NCI-H345 (cell line): Measurements from ENCODE around the gene ARHGEF38.

Experiments
- DNase-seq: peaks from one replicate; lab custom pipeline; 2025; lab: John Stamatoyannopoulos, UW

Gene ARHGEF38, protein sequence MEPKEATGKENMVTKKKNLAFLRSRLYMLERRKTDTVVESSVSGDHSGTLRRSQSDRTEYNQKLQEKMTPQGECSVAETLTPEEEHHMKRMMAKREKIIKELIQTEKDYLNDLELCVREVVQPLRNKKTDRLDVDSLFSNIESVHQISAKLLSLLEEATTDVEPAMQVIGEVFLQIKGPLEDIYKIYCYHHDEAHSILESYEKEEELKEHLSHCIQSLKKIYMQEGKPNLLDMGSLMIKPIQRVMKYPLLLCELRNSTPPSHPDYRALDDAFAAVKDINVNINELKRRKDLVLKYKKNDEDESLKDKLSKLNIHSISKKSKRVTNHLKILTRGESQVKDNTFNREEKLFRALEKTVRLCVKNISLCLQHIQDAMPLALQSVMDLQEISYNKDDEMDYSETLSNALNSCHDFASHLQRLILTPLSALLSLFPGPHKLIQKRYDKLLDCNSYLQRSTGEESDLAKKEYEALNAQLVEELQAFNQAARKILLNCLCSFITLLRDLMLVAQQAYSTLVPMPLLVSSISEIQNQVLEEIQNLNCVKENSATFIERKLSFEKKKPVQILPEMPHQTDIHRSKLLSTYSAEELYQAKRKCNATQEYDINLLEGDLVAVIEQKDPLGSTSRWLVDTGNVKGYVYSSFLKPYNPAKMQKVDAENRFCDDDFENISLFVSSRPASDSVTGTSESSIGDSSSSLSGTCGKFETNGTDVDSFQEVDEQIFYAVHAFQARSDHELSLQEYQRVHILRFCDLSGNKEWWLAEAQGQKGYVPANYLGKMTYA

DNA sequence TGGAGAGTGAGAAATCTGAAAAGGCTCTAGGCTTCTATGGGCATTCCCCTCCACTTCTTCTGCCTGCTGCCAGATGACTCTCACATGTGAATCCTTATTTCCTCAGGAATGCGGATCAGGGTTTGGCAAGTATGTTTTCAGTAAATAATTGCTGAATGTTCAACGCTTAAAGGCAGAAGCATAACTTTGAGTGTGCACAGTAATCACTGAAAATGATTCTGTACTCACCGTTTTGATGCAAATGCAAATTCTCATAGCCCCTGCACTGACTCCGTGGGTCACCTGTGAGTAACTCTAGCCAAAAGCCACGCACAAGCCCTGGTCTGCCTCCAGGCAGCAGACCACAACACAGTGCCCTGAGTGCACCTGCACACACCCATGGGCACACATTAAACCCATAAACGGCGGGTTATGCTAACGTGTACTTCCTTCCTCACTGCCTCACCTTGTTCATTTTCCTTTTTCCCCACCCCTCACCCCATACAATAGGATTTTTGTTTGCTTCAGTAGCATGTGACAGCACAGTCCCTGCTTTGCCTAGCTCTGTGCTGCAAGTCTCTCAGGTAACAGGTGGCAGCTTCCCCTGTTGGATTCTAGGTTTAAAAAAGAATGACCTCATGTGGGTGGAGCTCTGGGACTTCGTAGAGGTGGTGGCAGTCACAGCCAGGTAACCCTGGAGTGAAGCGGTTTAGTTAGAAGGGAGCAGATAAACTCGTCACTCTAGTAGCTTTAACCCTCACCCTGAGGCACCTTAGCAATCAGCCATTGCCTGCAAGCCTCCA lies at the start of gene ARHGEF38:
TSS of gene ARHGEF38 (plus strand) at position 656 of the 782 bp plus-strand sequence. CDS start 146 bp downstream, outside the sequence.
- DNase-seq, result peak; percentile 79

DNA sequence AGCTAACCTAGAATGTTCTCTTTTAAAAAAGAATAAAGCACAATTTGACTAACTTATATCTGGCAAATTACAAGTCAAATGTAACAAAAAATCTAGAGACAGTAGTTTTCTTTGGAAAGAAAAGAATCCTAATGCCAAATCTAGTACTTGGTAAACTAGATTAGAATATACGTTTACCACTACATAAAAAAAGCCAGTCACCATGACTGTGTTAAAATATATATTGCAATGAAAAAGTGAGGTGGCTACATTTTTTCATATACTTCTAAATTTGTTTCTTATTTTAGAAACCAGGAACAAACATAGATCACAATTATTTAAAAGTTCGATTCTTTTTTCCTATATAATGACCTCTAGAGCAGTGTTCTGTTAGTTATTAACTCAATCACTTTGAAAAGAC lies 48.9 kb upstream of the ARHGEF38 start:
- no peak for DNase-seq

DNA sequence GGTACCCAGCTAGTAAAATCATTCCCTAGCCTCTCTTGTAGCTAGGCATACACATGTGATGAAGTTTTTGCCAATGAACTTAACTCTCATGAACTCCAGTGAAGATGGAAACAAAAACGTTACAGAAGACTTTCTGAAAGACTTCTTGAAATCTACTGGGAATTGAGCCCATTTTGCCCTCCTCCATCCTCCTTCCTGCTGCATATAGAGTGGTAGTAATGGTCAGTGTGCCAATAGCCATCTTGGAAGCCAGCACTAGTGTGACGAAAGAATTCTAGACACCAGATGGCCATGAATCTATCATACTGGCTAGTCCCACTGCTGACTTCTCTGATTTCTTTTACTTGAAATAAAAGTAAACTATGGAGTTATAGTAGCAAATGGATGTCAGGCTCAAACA lies 47.7 kb upstream of the ARHGEF38 start:
- no peak for DNase-seq

DNA sequence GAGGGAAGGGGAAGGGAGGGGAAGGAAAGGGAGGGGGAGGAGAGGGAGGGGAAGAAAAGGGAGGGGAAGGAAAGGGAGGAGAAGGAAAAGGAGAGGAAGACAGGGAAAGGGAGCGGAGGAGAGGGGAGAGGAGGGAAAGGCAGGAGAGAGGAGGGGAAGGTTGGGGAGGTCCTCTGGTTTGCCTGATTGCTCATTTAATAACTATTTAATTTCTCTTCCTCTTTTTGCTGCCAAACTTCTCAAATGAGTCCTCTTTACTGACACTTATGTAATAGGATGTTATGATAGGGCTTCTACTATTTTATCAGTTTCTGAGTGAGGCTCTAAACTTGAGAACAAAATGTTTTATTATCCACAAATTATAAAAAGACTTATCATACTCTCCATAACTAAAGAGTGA lies 43.1 kb upstream of the ARHGEF38 start:
- no peak for DNase-seq

DNA sequence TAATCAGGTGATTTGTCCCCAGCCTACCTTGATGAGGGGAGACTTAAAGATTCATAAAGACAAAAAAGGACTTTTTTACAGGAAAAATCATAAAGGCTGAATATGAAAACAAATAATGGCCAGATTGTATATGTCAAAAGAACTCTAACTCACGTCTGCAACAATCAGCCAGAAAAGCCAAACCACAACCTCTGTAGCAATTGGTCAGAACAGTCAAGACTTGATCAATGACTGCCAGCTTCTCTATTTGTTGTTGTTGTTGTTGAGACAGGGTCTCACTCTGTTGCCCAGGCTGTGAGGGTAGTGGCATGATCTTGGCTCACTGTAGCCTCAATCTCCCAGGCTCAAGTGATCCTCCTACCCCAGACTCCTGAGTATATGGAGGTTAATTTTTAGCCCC lies 42.7 kb upstream of the ARHGEF38 start:
- no peak for DNase-seq

DNA sequence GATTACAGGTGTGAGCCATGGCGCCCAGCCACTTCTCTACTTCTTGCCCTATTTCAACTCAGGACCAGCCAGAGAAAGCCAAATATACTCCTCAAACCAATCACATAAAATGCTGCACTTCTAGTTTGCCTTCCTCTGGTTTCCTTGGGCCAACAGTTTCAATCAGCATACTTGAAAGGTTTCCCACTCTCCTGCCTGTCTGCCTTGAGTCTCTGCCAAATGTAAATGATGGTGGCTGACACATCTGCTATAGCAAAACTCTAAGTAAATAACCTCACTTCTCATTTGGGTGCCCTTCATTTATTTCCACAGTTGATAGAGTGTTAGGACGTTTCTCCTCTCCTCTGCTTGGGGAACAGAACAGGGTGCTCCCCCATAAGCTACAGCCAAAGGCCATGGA lies 42.2 kb upstream of the ARHGEF38 start:
- DNase-seq, result no peak

DNA sequence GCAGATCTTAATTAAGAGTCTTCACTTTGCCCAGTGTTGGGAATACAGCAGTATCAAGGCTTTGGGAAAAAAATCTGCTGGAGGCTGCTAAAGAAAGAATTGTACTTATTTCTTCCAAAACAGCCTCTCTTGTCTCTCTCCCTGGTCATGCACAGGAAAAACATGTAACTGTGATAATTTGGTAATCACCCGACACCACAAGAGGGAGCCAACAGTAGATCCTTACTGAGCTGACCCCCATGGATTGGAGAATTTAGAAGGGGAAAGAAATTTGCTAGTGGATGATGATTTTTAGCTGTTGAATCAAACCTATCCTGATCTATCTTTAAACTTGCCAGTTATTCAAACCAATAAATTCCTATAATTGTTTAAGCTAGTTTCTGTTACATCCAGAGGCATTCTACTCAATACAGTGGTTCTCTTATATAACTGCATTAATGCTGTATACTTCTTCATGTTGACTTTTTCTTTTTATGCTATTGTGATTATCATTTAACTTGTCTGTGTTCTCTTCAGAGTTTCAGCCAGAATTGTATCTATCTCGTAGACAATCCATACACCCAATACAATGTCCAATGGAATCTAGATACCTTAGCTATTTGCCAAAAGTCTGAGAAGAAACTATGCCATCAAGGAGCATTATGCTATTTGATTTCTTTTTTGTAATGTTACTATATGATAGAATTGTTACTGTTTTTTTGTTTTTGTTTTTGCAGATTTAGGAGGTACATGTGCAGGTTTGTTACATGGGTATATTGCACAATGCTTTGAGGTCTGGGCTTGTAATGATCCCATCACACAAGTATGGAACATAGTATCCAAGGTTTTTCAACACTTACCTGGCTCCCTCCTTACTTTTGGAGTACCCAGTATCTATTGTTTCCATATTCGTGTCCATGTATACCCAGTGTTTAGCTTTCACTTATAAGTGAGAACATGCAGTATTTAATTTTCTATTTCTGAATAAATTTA lies 31.3 kb upstream of the ARHGEF38 start:
- peak; percentile 43 for DNase-seq

DNA sequence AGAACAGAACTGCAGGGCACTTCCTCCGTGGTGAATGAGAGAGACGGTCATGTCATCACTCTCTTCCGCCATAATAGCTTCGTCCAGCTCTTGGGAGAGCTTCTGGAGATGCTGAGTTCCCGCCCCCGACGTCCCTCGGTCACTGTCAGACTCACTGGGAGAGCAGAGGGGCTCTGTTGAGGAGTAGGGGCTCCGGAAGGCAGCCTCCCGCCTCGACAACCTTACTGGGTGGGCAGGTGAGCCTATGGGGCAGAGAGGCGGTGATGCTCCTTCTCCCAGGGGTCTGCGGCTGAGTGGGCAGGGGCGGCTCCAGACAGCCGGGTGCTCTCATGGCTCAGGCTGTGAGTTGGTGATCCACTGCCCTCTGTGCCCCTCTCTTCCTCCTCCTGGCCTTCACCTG lies 25.8 kb upstream of the ARHGEF38 start:
- DNase-seq, result no peak

DNA sequence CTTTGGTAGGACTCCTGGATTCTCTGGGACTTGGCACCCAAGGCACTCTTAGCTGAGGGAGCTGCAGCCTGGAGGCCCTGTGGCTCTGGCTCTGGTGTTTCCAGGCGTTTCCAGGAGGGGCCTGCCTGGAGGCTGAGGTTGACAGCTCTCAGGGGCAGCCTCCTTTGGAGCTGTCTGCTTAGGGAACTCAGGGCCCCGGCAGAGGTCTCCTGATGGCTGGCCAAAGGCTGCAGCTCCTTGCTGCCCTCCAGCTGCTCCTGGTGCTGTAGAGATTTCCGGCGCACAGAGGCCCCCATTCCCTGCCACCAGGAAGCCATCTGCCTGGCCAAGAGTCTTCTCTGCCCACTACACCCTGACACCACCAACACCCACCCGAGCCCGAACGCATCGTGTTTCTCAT lies 25.3 kb upstream of the ARHGEF38 start:
- DNase-seq, result no peak

DNA sequence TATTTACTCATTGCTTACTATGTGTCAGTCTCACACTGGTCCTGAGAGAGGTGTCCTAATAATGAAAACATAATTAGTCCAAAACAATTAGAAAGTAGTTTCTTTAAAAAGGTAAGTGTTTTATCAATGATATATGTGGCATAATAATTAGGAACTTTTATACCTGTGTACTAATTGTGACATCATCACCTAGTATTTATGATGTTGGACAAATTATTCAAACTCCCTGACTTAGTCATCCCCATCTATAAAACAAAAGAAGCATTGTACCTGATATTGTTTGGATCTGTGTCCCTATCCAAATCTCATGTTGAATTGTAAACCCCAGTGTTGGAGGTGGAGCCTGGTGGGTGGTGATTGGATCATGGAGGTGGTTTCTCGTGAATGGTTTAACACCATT lies 15.8 kb upstream of the ARHGEF38 start:
- no peak for DNase-seq

DNA sequence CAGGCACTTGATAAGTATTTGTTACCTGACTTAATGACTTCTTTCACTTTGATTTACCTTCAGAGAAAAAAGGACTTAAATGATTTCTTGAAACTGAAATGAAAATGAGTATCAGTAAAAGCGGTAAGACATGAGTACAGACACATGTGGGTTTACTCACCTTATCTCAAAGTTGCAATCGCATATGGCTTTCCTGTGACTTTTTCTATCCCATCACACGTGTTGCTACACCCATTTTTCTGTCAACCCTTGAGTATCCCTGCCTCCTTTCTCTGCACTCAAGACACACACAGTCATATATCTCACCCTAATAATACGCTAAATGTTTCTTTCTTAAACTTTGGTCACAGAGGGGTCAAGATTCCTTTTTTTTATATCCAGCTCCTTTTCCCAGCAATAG lies 11.0 kb upstream of the ARHGEF38 start:
- DNase-seq, result no peak

DNA sequence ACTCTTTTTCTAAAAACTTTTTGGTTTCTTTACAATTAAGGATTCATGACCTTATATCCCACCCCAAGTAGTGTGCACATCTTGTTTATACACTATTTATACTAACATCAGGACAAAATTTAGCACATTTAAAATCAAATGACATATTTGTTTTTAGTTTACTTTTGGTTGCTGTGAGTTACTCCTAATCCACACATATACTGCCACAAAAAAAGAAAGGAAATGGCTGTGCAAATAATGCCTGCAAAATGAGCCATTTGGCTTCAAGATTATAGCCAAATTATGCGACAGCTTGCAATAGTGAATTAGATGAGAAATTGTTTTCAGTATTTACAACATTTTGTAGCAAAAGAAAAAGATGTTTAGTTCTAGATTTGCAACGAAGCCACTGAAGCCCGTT lies 10.4 kb upstream of the ARHGEF38 start:
- DNase-seq, result no peak

DNA sequence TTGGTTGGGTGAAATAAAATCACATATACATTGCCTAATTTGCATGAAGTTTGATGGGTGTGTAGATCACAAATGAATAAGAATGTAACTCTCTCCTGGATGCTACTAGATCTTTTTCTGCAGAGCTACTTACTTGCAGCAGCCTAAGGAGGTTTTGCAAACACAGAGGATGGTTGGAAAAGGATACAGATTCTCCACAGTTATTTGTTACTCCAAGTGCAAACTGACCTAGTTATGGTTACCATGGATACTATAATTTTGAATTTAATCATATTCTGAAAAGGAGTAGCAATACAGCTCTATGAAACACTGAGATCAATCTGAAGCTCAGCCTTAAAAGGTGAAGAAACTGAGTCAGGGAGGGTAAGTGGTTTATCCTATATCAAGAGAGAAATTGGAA lies 9.1 kb upstream of the ARHGEF38 start:
- DNase-seq, result no peak

DNA sequence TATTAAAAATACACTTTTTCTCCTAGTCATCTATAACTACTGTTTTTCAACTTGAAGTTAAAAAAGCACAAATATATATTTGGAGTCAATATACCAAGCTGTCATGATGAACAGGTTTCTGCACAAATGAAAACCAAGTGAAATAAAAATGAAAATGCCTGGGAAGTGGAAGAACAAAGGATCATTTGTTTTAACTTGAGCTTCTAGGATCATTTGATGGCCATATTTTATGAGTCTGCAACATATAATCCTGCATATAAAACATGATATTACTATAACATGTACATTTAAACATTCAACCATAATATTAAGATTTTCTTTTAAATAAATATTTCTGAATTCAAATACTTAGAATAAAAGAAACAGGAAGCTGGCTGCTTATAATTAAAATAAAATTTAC lies 8.5 kb upstream of the ARHGEF38 start:
- no peak for DNase-seq

DNA sequence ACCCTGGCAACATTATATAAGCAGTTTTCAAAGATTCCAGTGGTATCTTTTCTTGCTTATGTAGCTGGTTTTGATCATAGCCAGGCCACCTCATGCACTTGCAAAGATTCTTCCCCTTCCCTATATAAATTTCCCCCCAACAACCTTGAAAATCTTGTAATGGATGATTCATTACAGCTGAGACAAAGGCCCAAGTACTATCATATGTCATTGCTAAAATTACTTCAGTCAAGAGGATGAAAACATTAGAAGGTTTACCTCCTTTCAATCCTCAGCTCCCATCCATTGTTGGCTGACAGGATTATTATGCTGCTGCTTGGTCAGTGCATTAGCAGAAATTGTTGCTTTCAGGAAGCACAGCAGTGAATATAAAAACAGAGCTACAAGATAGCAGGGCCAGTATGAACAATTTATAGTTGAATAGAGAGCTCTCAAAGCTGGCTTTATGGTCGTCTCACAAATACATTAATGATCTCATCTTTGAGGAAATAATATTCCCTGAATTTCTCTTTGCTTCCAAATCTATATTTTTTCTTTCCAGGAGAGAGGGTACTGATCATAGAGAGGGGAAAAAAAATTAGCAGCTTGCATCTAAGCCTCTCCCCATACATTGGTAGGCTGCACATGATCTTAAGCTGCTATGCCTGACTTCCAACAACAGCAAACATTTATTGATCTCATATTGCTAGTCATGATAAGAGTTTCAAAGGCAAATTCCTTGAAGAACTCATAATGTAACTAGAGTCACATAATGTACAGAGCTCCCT lies 7.7 kb upstream of the ARHGEF38 start:
- DNase-seq, result no peak

DNA sequence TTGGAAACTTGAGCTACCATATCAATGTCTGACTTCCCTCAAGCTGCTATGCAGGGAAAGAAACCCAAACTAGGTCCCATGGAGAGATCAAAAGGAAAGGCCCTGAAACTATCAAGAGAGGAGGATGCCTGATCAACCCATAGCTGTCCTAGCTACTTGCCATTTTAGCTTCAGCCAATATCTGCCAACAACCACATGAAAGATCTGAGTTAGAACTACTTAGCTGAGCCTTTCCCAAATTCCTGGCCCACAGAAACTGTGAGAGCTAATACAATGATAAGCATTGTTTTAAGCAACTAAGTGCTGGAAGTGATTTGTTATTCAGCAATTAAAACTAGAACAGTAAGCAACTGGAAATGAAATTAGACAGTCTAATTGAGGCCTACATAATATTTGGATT lies 6.3 kb upstream of the ARHGEF38 start:
- no peak for DNase-seq

DNA sequence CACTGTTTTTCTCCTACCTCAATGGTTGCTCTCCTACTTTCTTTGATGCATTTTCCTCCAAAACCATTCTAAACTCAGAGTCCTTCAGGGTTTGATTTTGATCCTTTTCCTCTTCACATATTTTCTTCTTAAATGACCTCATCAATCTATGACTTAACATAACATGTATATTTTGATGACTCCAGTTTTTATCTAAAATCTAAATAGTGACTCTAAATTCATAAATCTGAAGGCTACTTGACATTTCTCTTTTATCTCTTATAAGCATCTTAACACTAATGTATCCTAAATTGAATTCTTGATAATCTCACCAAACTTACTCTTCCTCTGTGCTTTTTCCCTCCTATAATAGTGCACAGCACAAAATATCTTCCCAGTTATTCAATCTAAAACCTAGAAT lies 4.7 kb upstream of the ARHGEF38 start:
- no peak for DNase-seq

DNA sequence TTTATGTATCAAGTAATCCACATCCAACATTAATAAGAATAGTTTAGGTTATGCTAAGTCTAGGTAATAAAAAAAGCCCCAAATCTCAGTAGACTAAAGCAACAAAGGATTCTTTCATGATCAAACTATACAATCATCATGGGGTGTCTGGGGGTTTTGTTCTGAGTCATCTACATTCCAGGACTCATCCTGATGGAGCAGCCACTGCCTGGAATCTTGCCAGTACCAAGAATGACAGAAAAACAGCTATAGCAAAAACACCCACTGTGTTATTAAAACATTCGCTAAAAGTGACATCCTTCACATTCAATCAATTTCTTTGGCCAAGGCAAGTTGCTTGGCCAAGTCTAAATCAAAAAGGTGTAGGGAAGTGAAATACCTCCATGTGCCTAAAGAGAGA lies 3.9 kb upstream of the ARHGEF38 start:
- no peak for DNase-seq

DNA sequence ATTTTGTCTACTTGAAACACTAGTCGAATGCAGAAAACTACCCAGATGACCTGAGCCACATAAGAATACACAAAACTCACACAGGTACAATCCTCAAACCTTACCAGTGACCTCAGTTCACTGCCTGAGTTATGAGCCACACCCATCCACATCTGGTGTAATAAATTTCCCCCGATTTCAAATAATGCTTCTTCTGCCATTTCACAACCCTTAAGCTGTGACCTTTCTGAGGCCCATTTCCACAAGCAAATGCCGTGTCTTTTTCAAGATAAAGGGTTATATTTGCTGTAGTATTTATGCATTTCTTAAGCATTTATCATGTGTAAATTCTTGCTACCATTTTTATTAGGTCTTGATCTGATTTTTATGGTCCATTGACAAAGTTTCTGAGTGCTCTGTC lies 1.8 kb upstream of the ARHGEF38 start:
- no peak for DNase-seq

DNA sequence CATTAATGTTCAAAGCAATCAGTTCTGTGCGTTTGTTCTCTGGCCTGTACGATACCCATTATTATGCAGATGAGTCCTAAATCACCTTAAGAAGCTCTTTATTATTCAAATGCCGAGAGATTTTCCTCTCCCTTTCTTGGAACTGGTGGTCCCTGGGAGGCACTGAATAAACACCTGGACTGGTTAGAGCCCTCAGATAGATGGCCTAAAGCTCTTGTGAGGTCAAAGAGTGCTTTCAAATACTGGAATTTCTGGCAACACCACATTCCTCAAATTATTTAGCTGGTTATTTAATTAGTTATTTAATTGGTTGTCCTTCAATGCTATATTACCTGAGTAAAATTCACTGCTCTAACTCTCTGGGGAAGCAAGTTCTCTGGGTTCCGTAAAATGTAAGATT lies 3.0 kb downstream of the ARHGEF38 start:
- DNase-seq, result no peak

DNA sequence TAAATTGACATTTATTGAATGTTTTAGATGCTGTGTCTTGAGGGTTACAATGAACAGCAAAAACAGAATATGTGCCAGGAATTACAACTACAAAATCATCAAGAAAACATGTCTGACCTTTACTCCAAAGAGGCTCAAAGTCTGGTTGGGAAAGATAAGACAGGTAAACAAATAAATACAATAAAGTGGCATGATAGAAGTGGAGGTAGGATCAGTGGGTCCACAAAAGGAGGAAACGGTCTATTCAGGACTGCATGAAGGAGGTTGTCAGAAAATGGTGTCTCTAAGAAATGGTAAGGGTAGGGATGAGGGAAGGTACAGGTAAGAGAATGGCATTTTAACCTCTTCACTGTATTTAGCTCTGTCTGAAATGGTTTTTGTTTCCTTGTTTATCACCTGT lies 3.8 kb downstream of the ARHGEF38 start:
- no peak for DNase-seq
